Stimulated activated CD8-positive, alpha-beta memory T cell treated with anti-CD3 and anti-CD28 coated beads, Interleukin-2, amount 100 ng/mL, for 48 hours (primary cell): ENCODE data around the gene TTC39B.

Experiments
- DNase-seq, 2 donors: peaks; one replicate each; pipeline ENCODE4 v3.0.0-alpha.2; 2020; ENCODE audit warnings: low read depth in 2 of 2

TTC39B gene

GRCh38 chr9:15304632-15305031 lies 2.4 kb downstream of the TTC39B start:
- DNase-seq, result no peak

- DNase-seq, result no peak
Measured at GRCh38 chr9:15300218-15300617, 6.8 kb downstream of the TTC39B start.

GRCh38 chr9:15299374-15299939 lies 7.6 kb downstream of the TTC39B start:
- DNase-seq, result peak; percentile 47 to 55

GRCh38 chr9:15298362-15298761 lies 8.7 kb downstream of the TTC39B start:
- no peak for DNase-seq

- no peak for DNase-seq
Measured at GRCh38 chr9:15295761-15296405, 11.1 kb downstream of the TTC39B start.

- no peak for DNase-seq
Measured at GRCh38 chr9:15294604-15295003, 12.4 kb downstream of the TTC39B start.

GRCh38 chr9:15293804-15294316 lies 13.2 kb downstream of the TTC39B start:
- no peak for DNase-seq

GRCh38 chr9:15293084-15293483 lies 13.9 kb downstream of the TTC39B start:
- DNase-seq, result no peak

- DNase-seq, result no peak
Measured at GRCh38 chr9:15289603-15290002, 17.4 kb downstream of the TTC39B start.

- DNase-seq, result no peak
Measured at GRCh38 chr9:15287309-15287708, 19.7 kb downstream of the TTC39B start.

GRCh38 chr9:15286161-15286821 lies 20.7 kb downstream of the TTC39B start:
- DNase-seq, result no peak

GRCh38 chr9:15282567-15283285 lies 24.3 kb downstream of the TTC39B start:
- DNase-seq, result no peak

GRCh38 chr9:15280647-15281046 lies 26.4 kb downstream of the TTC39B start:
- no peak for DNase-seq

- no peak for DNase-seq
Measured at GRCh38 chr9:15278839-15279238, 28.2 kb downstream of the TTC39B start.

GRCh38 chr9:15278091-15278687 lies 28.8 kb downstream of the TTC39B start:
- DNase-seq, result no peak

GRCh38 chr9:15277400-15278090 lies 29.5 kb downstream of the TTC39B start:
- no peak for DNase-seq

GRCh38 chr9:15276328-15276938 lies 30.6 kb downstream of the TTC39B start:
- DNase-seq, result no peak

GRCh38 chr9:15274425-15274824 lies 32.6 kb downstream of the TTC39B start:
- no peak for DNase-seq

- no peak for DNase-seq
Measured at GRCh38 chr9:15272377-15272928, 34.6 kb downstream of the TTC39B start.

GRCh38 chr9:15271403-15271802 lies 35.6 kb downstream of the TTC39B start:
- DNase-seq, result no peak

- no peak for DNase-seq
Measured at GRCh38 chr9:15268782-15269181, 38.2 kb downstream of the TTC39B start.
